Mucosa of descending colon (tissue), 3 donors: Measurements from ENCODE around the gene SLC46A3. TPM values are rescaled to one million over a fixed set of nuclear protein-coding genes. Genes with fewer than 3 reads are reported as not detected.

Experiments
- ATAC-seq: fragments of 200-7000 bp; cut with Tn5 transposase; one replicate; pipeline ENCODE4 v1.9.1; 2020; ENCODE audit warnings: mild to moderate bottlenecking, moderate library complexity
- DNase-seq, 3 donors: peaks; one replicate each; pipeline ENCODE4 v3.0.0-alpha.2; 2020
- H3K36me3 ChIP-seq: fragments of 200-600 bp; one replicate; pipeline ENCODE4 v1.8.0; 2021; ENCODE audit warnings: low read depth, mild to moderate bottlenecking
- H3K4me1 ChIP-seq: fragments of 200-600 bp; one replicate; pipeline ENCODE4 v1.8.0; 2021; ENCODE audit warnings: low read depth, mild to moderate bottlenecking
- H3K4me3 ChIP-seq: fragments of 200-600 bp; one replicate; pipeline ENCODE4 v1.8.0; 2021; ENCODE audit warnings: mild to moderate bottlenecking
- H3K9me3 ChIP-seq: fragments of 200-600 bp; one replicate; pipeline ENCODE4 v1.8.0; 2021; ENCODE audit warnings: mild to moderate bottlenecking
- intact Hi-C, 2 donors: fragments of 100-400 bp; cut with DNase I in 1 of 2; cut with micrococcal nuclease in 1 of 2; formaldehyde crosslinking; loops; one replicate each; pipeline versions ENCODE4 v1.11.0 to v1.11.1; 2022; cut with DNase I, micrococcal nuclease
- total RNA-seq, 3 donors: library from RNA; stranded (reverse); fragmentation: NEBNext Ultra II Directional in 2 of 3; extraction: Animal tissue kit (Norgen Biotek cat#: 25700) in 2 of 3; gene quantifications; one replicate each; pipeline versions ENCODE4 v1.2.1 to v1.2.4, GENCODE V29; 2021 to 2023
- TF ChIP-seq, protein P1 (sequence below): fragments of 200-600 bp; IDR thresholded peaks from one replicate; pipeline ENCODE4 v1.8.0; 2022; ENCODE audit warnings: antibody characterized with exemption, mild to moderate bottlenecking
- donor health status: DM: no; HTN: no; CAD: no; lungs with moderate emphysema.
- donor health status: DM: no; HTN: no; CAD: no.
- donor health status: DM: no; HTN: yes; CAD: no.

The SLC46A3 gene
- total RNA-seq, 3 donors from 2014 or later: 43.0 to 65.5 (median 46.3) TPM

DNA sequence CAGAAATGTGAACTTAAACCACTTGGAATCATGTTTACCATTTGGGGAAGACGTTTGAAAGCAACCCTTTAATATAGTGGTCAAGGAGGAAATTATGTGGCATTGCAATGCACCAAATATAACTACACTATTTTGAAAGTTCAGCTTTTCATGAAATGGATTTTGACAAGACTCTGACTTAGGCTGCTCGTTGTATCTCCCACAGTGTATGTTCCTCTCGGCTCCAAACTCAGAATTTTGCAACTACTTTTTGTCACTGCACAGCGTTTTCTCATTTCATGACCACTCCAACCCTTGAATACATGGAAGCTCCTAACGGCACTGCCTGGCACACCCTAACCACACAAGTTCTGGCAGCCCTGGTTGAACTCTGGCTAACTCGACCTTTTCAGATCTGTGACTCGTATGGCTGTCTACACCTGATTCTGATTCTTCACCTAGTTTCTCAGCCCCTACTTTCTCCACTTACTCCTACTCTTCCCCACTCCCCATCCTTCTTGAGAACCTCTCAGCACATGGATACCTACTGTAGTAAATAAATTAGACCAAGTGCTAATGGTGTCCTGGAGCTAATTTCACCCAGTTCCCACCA, 66.9 kb downstream of the SLC46A3 start:
- no peaks in the 10 kb centered on the region for H3K36me3 ChIP-seq
- intact Hi-C loops: no loop called here

DNA sequence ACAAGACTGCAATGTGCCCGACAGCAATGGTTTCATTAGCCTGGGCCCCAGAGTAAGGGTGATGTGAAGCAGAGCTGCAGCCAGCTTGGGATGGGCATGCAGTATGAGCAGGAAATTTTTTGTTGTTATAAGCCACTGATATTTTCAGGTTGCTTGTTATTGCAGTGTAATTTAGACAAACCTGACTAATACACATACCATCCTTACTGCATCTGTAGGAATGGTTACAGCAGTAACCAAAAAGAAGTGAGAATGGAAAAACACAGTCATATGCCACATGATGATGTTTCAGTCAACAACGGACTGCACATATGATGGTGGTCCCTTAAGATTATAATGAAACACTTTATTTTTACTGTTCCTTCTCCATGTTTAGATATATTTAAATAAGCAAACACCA, 68.5 kb downstream of the SLC46A3 start:
- Histone ChIP-seq H3K4me3 (no peak overlapping the region), H3K36me3 (no peaks in the 10 kb centered on the region), H3K9me3 (no peaks in the 10 kb centered on the region), H3K4me1 (no peaks in the 10 kb centered on the region)
- TF ChIP-seq, protein P1, sequence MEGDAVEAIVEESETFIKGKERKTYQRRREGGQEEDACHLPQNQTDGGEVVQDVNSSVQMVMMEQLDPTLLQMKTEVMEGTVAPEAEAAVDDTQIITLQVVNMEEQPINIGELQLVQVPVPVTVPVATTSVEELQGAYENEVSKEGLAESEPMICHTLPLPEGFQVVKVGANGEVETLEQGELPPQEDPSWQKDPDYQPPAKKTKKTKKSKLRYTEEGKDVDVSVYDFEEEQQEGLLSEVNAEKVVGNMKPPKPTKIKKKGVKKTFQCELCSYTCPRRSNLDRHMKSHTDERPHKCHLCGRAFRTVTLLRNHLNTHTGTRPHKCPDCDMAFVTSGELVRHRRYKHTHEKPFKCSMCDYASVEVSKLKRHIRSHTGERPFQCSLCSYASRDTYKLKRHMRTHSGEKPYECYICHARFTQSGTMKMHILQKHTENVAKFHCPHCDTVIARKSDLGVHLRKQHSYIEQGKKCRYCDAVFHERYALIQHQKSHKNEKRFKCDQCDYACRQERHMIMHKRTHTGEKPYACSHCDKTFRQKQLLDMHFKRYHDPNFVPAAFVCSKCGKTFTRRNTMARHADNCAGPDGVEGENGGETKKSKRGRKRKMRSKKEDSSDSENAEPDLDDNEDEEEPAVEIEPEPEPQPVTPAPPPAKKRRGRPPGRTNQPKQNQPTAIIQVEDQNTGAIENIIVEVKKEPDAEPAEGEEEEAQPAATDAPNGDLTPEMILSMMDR: no peak
- ATAC-seq (no peak), DNase-seq (no peak)
- intact Hi-C loops: no loop called here

More for the DNA sequence above, 66.9 kb downstream of the SLC46A3 start:
- TF ChIP-seq, protein P1: no peak
- DNase-seq (no peak), ATAC-seq (no peak)
- H3K4me1 ChIP-seq: peaks cover under 1% of the 10 kb centered on the region
- H3K9me3 ChIP-seq: no peaks in the 10 kb centered on the region
- no peak overlapping the region for H3K4me3 ChIP-seq

Other genes starting within 250 kb of the SLC46A3 start
- 1 to 10 TPM; 3.8 to 9.2 (median 4.0) TPM for gene FLT1, start 223.8 kb downstream of the SLC46A3 start, total RNA-seq
- 10 to 100 TPM; 56.9 to 68.4 (median 60.2) TPM for gene POMP, start 59.8 kb downstream of the SLC46A3 start, total RNA-seq
- gene MTUS2, start 101.4 kb upstream of the SLC46A3 start, total RNA-seq: under 1 TPM; 0.09 to 0.85 (median 0.60) TPM